Thymus (tissue), 11 donors: ENCODE measurements around the gene RNLS. TPM values are rescaled to one million over a fixed set of nuclear protein-coding genes. Genes with fewer than 3 reads are reported as not detected.

ENCODE experiments used
- DNase-seq, 9 donors: peaks; one replicate each; pipeline ENCODE4 v3.0.0-alpha.2; 2013; ENCODE audit warnings: low spot score in 9 of 9, low read depth in 6 of 9, missing footprints in 1 of 9
- H3K27ac ChIP-seq, 2 donors: one replicate each; pipeline ENCODE4 v1.5.1; 2013; ENCODE audit warnings: control low read depth in 1 of 2, low read depth in 1 of 2, low read length in 1 of 2, mild to moderate bottlenecking in 1 of 2, moderate library complexity in 1 of 2
- H3K27me3 ChIP-seq, 2 donors: one replicate each; pipeline ENCODE4 v1.5.1; 2013; ENCODE audit warnings: low read length in 1 of 2; ENCODE audit not compliant: control insufficient read depth in 2 of 2, insufficient read depth in 1 of 2
- H3K36me3 ChIP-seq, 2 donors: one replicate each; pipeline ENCODE4 v1.5.1; 2013; ENCODE audit warnings: low read length in 1 of 2, mild to moderate bottlenecking in 1 of 2, moderate library complexity in 1 of 2; ENCODE audit not compliant: control insufficient read depth in 2 of 2, insufficient read depth in 2 of 2
- H3K4me1 ChIP-seq, 2 donors: one replicate each; pipeline ENCODE4 v1.5.1; 2013; ENCODE audit warnings: low read length in 2 of 2; ENCODE audit not compliant: control insufficient read depth in 2 of 2, insufficient read depth in 2 of 2
- H3K4me3 ChIP-seq, 2 donors: one replicate each; pipeline ENCODE4 v1.5.1; 2013; ENCODE audit warnings: low read length in 2 of 2, control low read depth in 1 of 2, mild to moderate bottlenecking in 1 of 2
- H3K9me3 ChIP-seq, 2 donors: one replicate each; pipeline ENCODE4 v1.5.1; 2013; ENCODE audit warnings: low read length in 1 of 2, mild to moderate bottlenecking in 1 of 2; ENCODE audit not compliant: control insufficient read depth in 2 of 2, insufficient read depth in 1 of 2
- whole genome bisulfite sequencing: extraction: QIAGEN DNeasy Blood & Tissue Kit; methylation state at CpG from one replicate; pipeline ENCODE4 v1.1.7; 2013; 5-methylcytosine and 5-hydroxymethylcytosine counted together
- polyA plus RNA-seq: library from polyadenylated mRNA; stranded (reverse); fragments of 200-250 nt; gene quantifications from one replicate; pipeline ENCODE4 v1.2.3, GENCODE V29; 2013
- total RNA-seq: library from RNA; stranded (reverse); fragments of 120-200 nt; gene quantifications from one replicate; pipeline ENCODE4 v1.2.4, GENCODE V29; 2013
- donor health status: healthy.

RNLS gene
- total and polyA plus RNA-seq, 2 donors: 4.3 to 5.0 TPM

DNA sequence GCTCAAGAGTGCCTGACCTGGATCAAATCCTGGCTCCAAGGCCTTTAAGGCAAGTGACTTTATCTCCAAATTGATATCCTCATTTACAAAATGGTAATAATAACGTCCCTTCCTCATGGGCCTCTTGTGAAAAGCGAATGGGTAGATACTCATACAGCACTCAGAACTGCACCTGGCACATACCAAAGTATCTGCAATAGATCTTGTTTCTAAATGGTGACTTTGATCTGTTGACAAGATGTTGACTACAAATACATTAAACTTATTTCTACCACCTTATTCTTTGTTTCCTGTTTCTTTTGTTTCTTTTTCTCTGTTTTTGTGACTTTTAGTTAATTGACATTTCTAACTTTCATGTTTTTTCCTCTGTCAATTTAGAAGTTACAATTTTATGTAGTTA lies 53.0 kb downstream of the RNLS start:
- H3K27ac ChIP-seq: peak overlapping the region in 1 of 2 donors; percentile 56
- WGBS: 33% methylated on average over 2 of the region's 2 CpGs
- peak in 6 of 9 donors; percentile 20 to 63 (median 40) for DNase-seq
- H3K4me3 ChIP-seq: no peak overlapping the region
- H3K36me3 ChIP-seq: no peaks in the 10 kb centered on the region
- peaks cover 2 to 27% of the 10 kb centered on the region in 2 donors for H3K4me1 ChIP-seq
- no peaks in the 10 kb centered on the region for H3K9me3 ChIP-seq
- H3K27me3 ChIP-seq: no peaks in the 10 kb centered on the region

DNA sequence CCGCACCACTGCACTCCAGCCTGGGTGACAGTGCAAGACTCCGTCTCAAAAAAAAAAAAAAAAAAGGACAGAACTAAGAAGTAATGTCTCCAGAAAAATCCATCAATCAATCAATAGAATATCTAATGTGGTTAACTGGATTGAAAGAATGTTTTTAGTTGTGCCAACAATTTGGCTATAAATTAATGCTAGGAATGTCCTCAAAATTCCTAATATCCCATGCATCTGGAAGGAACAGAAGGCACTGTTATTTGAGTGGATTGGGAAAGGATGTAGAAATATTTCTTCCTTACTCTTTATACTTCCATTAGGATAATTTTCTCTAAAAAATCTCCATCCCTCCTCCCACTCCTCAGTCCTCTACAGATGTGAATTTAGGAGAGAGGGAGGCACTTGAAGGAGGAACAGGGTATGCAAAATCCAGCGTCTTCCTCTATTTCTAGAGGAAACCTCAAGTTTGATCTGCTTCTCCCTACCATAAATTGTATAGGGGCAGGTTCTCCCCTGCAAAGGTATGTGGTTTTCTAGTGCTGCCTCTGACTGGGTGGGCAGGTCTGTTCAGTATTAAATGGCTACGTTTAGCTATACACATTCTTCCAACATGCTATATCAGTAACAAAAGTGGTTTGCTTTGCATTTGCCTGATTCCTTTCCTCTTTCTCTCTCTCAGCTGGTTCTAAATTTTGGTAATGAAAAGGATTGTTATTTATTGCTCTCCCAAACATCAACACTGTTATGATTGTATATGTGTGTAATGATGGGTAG lies 54.1 kb downstream of the RNLS start:
- Histone ChIP-seq H3K9me3 (no peaks in the 10 kb centered on the region), H3K27ac (peak overlapping the region in 1 of 2 donors; percentile 4), H3K4me3 (no peak overlapping the region), H3K36me3 (no peaks in the 10 kb centered on the region), H3K4me1 (peaks cover 2 to 27% of the 10 kb centered on the region in 2 donors), H3K27me3 (no peaks in the 10 kb centered on the region)
- no peak for DNase-seq
- 64% methylated on average over 4 of the region's 4 CpGs for WGBS

DNA sequence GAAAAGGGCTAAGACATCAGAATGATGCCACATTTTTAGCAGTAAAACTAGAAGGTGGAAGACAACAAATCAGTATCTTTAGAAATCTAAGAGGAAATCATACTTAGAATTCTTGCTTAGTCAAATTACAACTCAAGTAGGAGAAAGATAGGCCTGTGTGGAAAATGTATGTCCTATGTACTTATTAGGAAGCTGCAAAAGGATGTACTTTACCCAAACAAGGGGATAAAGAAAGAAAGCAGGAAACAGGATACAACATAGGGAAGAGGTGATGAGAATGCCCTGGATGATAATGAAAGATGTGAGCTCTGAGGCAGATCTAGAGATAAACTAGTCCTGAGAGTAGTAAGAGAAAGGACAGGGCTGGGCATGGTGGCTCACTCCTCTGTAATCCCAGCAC lies 54.9 kb downstream of the RNLS start:
- peak overlapping the region in 1 of 2 donors; percentile 40 for H3K27ac ChIP-seq
- no peaks in the 10 kb centered on the region for H3K36me3 ChIP-seq
- H3K27me3 ChIP-seq: no peaks in the 10 kb centered on the region
- H3K4me1 ChIP-seq: peaks cover 2 to 27% of the 10 kb centered on the region in 2 donors
- no peak overlapping the region for H3K4me3 ChIP-seq
- H3K9me3 ChIP-seq: no peaks in the 10 kb centered on the region
- DNase-seq: no peak

DNA sequence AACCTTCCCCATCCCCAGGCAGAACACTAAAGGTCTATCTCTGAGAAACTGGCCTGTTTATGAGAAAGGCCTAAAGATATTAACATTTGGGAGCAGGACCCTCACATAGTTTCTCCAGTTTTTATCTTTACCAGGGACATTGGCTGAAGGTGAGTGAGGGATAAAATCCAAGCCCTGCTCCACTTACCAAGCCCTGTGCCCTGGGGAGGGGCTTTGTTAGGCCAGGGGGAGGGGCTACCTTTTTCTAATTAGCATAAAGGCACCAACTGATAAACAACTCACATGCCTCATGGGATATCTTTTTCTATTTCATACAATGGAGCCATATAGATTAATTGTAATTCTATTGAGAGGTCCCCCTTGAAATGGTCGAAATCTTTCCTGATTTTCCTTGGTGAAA lies 55.9 kb downstream of the RNLS start:
- Histone ChIP-seq H3K27ac (no peak overlapping the region), H3K4me3 (no peak overlapping the region), H3K36me3 (no peaks in the 10 kb centered on the region), H3K4me1 (peaks cover 2 to 27% of the 10 kb centered on the region in 2 donors), H3K27me3 (no peaks in the 10 kb centered on the region), H3K9me3 (no peaks in the 10 kb centered on the region)
- 99% methylated on average over 1 of the region's 1 CpG for WGBS
- no peak for DNase-seq

DNA sequence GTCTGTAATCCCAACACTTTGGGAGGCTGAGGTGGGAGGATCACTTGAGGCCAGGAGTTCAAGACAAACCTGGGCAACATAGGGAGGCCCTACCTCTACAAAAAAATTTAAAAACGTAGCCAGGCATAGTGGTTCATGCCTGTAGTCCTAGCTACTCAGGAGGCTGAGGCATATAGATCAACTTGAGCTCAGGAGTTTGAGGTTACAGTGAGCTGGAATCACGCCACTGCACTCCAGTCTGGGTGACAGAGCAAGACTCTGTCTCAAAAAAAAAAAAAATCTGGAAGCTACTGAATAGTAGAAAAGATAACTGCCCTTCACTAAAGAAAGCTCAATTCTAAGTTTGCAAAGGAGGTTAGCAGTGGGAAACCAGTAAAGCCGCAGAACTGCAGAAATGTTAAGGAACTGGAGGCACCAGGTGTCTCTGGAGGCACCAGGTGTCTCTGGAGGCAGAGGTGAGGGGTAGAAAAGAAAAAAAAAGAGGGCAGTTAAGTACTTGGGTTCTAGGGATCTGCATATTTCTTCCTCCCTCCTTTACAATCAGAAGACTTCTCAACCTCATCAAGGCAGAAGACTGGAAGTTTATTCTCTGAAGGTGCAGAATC lies 56.5 kb downstream of the RNLS start:
- Histone ChIP-seq H3K36me3 (no peaks in the 10 kb centered on the region), H3K4me1 (peaks cover 2 to 27% of the 10 kb centered on the region in 2 donors), H3K9me3 (no peaks in the 10 kb centered on the region), H3K27me3 (no peaks in the 10 kb centered on the region), H3K4me3 (no peak overlapping the region), H3K27ac (peak overlapping the region in 1 of 2 donors; percentile 46)
- WGBS: 88% methylated on average over 3 of the region's 3 CpGs
- DNase-seq: peak in 3 of 9 donors; percentile 34 to 53 (median 50)

DNA sequence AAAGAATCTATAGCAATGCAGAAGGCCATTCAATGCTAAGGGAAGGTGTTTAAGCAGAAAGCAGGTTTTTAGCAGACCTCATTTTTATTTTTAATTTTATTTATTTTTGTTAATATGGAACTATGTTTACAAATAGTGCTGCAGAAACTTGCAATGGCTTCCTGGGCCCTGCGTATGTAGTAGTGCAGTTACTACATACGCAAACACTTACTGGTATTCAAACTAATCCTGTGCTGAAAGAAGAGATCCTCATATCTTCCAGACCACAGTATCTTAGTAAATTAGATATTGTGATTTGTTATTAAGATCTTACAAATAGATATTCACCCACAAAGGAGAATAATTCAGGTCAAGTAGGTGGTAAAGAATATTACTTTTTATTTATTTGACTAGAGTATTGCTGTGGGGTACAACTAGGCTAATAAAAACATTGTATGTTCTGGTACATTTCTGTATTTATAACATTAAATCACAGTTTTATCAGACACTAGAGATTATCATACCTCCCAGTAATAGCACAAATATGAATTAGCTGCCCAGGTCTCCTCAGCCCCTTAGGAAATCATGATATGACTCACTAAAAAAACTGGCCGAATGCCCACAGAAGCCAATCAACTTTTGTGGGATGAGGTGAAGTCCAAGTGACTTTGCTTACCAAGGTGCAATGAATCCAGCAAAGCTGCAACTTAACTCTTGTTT lies 57.6 kb downstream of the RNLS start:
- Histone ChIP-seq H3K9me3 (no peaks in the 10 kb centered on the region), H3K4me1 (peaks cover 2 to 27% of the 10 kb centered on the region in 2 donors), H3K27me3 (no peaks in the 10 kb centered on the region), H3K27ac (no peak overlapping the region), H3K36me3 (no peaks in the 10 kb centered on the region), H3K4me3 (no peak overlapping the region)
- no peak for DNase-seq
- 99% methylated on average over 3 of the region's 3 CpGs for WGBS

DNA sequence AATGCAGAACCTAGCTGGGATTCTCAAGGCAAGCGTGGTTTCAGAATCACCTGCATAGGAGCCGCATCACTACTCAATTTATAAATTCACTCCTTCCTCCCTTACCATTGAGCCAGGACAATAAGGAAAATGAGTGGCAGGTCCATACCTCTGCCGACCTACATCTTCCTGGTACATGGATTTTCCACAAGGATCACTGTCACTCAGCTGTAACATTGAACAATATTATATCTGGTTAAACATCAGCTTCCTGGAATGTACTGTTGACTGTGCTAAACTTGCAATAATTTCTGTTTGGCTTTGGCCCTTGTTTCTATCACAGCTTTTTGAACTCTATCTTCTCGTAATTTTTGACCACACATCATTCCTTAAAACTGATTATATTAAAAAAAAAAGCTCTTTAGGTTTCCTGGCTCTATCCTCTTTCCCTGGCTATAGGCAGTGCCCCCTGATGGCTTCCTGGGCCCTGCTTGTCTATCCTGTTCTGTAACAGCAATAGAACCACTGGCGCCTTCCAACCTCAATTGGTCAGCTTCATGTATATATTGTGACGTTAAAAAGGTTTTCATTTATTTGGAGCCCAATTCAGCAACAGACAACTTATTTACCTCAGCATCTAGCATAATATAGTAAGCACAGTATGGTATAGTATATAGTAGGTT lies 59.2 kb downstream of the RNLS start:
- no peaks in the 10 kb centered on the region for H3K36me3 ChIP-seq
- no peak overlapping the region for H3K27ac ChIP-seq
- DNase-seq: no peak
- no peaks in the 10 kb centered on the region for H3K9me3 ChIP-seq
- peaks cover 0 to 20% of the 10 kb centered on the region in 2 donors for H3K4me1 ChIP-seq
- 97% methylated on average over 6 of the region's 6 CpGs for WGBS
- H3K27me3 ChIP-seq: no peaks in the 10 kb centered on the region
- H3K4me3 ChIP-seq: no peak overlapping the region

DNA sequence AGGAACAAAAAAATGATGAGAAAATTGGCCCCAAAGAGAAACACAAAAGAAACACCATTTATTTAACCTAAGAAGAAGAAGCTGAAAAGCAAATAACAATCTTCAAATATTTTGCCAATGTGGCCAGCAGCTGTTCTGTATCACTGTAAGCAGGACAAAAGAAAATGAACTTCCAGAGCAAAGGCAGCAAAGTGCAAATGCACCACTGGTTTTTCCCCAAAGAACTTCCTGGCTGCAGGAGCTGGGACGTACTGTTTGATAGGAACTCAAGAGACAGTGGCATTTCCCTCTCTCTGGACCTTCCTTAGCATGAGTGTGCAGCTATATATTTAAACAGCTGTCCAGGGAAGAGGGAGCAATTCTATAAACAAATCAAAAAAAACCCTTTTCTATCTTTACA lies 60.4 kb downstream of the RNLS start:
- Histone ChIP-seq H3K4me3 (no peak overlapping the region), H3K27ac (no peak overlapping the region), H3K36me3 (no peaks in the 10 kb centered on the region), H3K9me3 (no peaks in the 10 kb centered on the region), H3K27me3 (no peaks in the 10 kb centered on the region), H3K4me1 (peaks cover 0 to 15% of the 10 kb centered on the region in 2 donors)
- WGBS: 98% methylated on average over 1 of the region's 1 CpG
- no peak for DNase-seq

DNA sequence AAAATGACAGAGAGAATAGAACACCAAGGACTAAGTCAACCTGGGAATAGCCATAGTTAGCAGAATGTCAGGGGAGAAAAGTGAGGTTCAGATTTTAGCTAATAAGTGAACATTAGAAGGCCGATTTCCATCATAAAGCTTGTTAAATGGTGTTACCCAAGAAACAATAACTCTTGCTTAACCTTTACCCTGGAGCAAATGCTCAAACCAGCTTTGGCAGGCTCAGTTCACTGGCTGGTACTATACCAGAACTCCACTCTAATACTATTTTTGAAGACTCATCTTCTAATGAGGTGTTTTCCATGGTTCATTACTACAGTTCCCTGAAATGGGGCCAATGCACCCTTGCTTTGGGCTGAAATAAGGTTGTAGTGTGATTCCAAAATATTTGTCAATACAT lies 61.3 kb downstream of the RNLS start:
- H3K4me1 ChIP-seq: peaks cover 0 to 7% of the 10 kb centered on the region in 2 donors
- H3K4me3 ChIP-seq: no peak overlapping the region
- WGBS: 97% methylated on average over 1 of the region's 1 CpG
- no peak overlapping the region for H3K27ac ChIP-seq
- no peaks in the 10 kb centered on the region for H3K36me3 ChIP-seq
- H3K9me3 ChIP-seq: no peaks in the 10 kb centered on the region
- no peaks in the 10 kb centered on the region for H3K27me3 ChIP-seq
- DNase-seq: no peak
